ENCODE measurements around the gene MTCL3.

MTCL3 gene

GRCh38 chr6:127515794-127516661 is 3.1 kb downstream of the MTCL3 start:
- TF ChIP-seq CTCF (IDR thresholded peaks at IDR 0.05; ENCODE audit: borderline replicate concordance, insufficient read depth, low read depth, low read length): no peak
- peak overlapping the region; percentile 45 for H3K4me3 ChIP-seq (ENCODE audit: low read depth, low read length)

GRCh38 chr6:127515234-127515793 is 3.8 kb downstream of the MTCL3 start:
- no peak for TF ChIP-seq CTCF (IDR thresholded peaks at IDR 0.05; ENCODE audit: borderline replicate concordance, insufficient read depth, low read depth, low read length)

GRCh38 chr6:127514773-127515227 is 4.3 kb downstream of the MTCL3 start:
- no peak for TF ChIP-seq CTCF (IDR thresholded peaks at IDR 0.05; ENCODE audit: borderline replicate concordance, insufficient read depth, low read depth, low read length)
- H3K4me3 ChIP-seq (ENCODE audit: low read depth, low read length): no peak overlapping the region

More at GRCh38 chr6:127515234-127515793, 3.8 kb downstream of the MTCL3 start:
- H3K4me3 ChIP-seq (ENCODE audit: low read depth, low read length): peak overlapping the region; percentile 45

GRCh38 chr6:127514179-127514772 is 4.9 kb downstream of the MTCL3 start:
- H3K4me3 ChIP-seq (ENCODE audit: low read depth, low read length): no peak overlapping the region
- TF ChIP-seq CTCF (IDR thresholded peaks at IDR 0.05; ENCODE audit: borderline replicate concordance, insufficient read depth, low read depth, low read length): no peak

GRCh38 chr6:127513425-127513824 is 5.7 kb downstream of the MTCL3 start:
- H3K4me3 ChIP-seq (ENCODE audit: low read depth, low read length): no peak overlapping the region
- TF ChIP-seq CTCF (IDR thresholded peaks at IDR 0.05; ENCODE audit: borderline replicate concordance, insufficient read depth, low read depth, low read length): no peak

- H3K4me3 ChIP-seq (ENCODE audit: low read depth, low read length): no peak overlapping the region
- TF ChIP-seq CTCF (IDR thresholded peaks at IDR 0.05; ENCODE audit: borderline replicate concordance, insufficient read depth, low read depth, low read length): no peak
Measured at GRCh38 chr6:127510876-127511275, 8.3 kb downstream of the MTCL3 start.

Measured in GM12875 (cell line).